BE2C (cell line): ENCODE measurements around the gene PPP2R2D.
A peak's percentile ranks its signal among the peaks of the same experiment; 100 is the strongest.

Source experiments
- DNase-seq: peaks from one replicate; pipeline ENCODE4 v3.0.0-alpha.2; 2020
- H3K27me3 ChIP-seq: fragments of 250-450 bp; sonication (Bioruptor Pico); 2 replicates; pipeline ENCODE4 v1.5.1; 2020; ENCODE audit warnings: mild to moderate bottlenecking
- H3K36me3 ChIP-seq: fragments of 250-450 bp; sonication (Bioruptor Pico); 2 replicates; pipeline ENCODE4 v1.5.1; 2020; ENCODE audit warnings: mild to moderate bottlenecking
- H3K4me1 ChIP-seq: fragments of 250-450 bp; sonication (Bioruptor Pico); 2 replicates; pipeline ENCODE4 v1.5.1; 2020
- H3K4me3 ChIP-seq: 2 replicates; pipeline ENCODE4 v1.5.1; 2011; ENCODE audit warnings: low read depth, low read length
- H3K9me3 ChIP-seq: fragments of 250-450 bp; sonication (Bioruptor Pico); 2 replicates; pipeline ENCODE4 v1.5.1; 2020
- CTCF ChIP-seq: IDR thresholded peaks from 2 replicates; pipeline ENCODE4 v1.5.1; 2012; ENCODE audit warnings: mild to moderate bottlenecking, low read depth, low read length

Gene PPP2R2D

GRCh38 chr10:131854579-131855335 is 46.1 kb upstream of the PPP2R2D start:
- Histone ChIP-seq H3K27me3 (no peaks in the 10 kb centered on the region), H3K36me3 (no peaks in the 10 kb centered on the region), H3K4me3 (no peak overlapping the region), H3K4me1 (no peaks in the 10 kb centered on the region), H3K9me3 (no peaks in the 10 kb centered on the region)
- peak; percentile 1 for DNase-seq
- no peak for TF ChIP-seq CTCF

- Histone ChIP-seq H3K27me3 (no peaks in the 10 kb centered on the region), H3K36me3 (no peaks in the 10 kb centered on the region), H3K9me3 (no peaks in the 10 kb centered on the region), H3K4me3 (no peak overlapping the region), H3K4me1 (no peaks in the 10 kb centered on the region)
- peak; percentile 4 for DNase-seq
- TF ChIP-seq CTCF = no peak
Observed at GRCh38 chr10:131855461-131856401, 45.1 kb upstream of the PPP2R2D start.

GRCh38 chr10:131856441-131857094 is 44.2 kb upstream of the PPP2R2D start:
- Histone ChIP-seq H3K27me3 (no peaks in the 10 kb centered on the region), H3K9me3 (no peaks in the 10 kb centered on the region), H3K4me1 (no peaks in the 10 kb centered on the region), H3K36me3 (no peaks in the 10 kb centered on the region), H3K4me3 (no peak overlapping the region)
- peak; percentile 1 for DNase-seq
- TF ChIP-seq CTCF = no peak

GRCh38 chr10:131857156-131858117 is 43.4 kb upstream of the PPP2R2D start:
- peak; percentile 3 for DNase-seq
- H3K27me3 ChIP-seq = no peaks in the 10 kb centered on the region
- H3K36me3 ChIP-seq = no peaks in the 10 kb centered on the region
- H3K4me3 ChIP-seq = no peak overlapping the region
- H3K9me3 ChIP-seq = no peaks in the 10 kb centered on the region
- no peaks in the 10 kb centered on the region for H3K4me1 ChIP-seq
- TF ChIP-seq CTCF = no peak

GRCh38 chr10:131858118-131858515 is 42.7 kb upstream of the PPP2R2D start:
- Histone ChIP-seq H3K4me1 (no peaks in the 10 kb centered on the region), H3K4me3 (no peak overlapping the region), H3K9me3 (no peaks in the 10 kb centered on the region), H3K36me3 (no peaks in the 10 kb centered on the region), H3K27me3 (no peaks in the 10 kb centered on the region)
- peak; percentile 0 for DNase-seq
- no peak for TF ChIP-seq CTCF
